NCI-H146 treated with DMSO at 0.1 percent for 48 hours (cell line): Measurements from ENCODE around the gene SPG7.

Experiments used
- DNase-seq: peaks from one replicate; lab custom pipeline; 2025; ENCODE audit not compliant: unreplicated experiment; lab: John Stamatoyannopoulos, UW

SPG7 gene

GRCh38 chr16:89511374-89511773, 3.2 kb downstream of the SPG7 start:
- no peak for DNase-seq

- DNase-seq = no peak
These were observed 4.2 kb downstream of the SPG7 start for GRCh38 chr16:89512453-89512852.

- DNase-seq = no peak
These were observed 8.9 kb downstream of the SPG7 start for GRCh38 chr16:89517128-89517527.

GRCh38 chr16:89519881-89520280, 11.7 kb downstream of the SPG7 start:
- DNase-seq = no peak

- DNase-seq = no peak
These were observed 14.1 kb downstream of the SPG7 start for GRCh38 chr16:89522287-89522686.

- no peak for DNase-seq
These were observed 15.6 kb downstream of the SPG7 start for GRCh38 chr16:89523680-89524344.

GRCh38 chr16:89525146-89525913, 17.1 kb downstream of the SPG7 start:
- no peak for DNase-seq

- no peak for DNase-seq
These were observed 20.9 kb downstream of the SPG7 start for GRCh38 chr16:89529097-89529496.

- DNase-seq = no peak
These were observed 22.5 kb downstream of the SPG7 start for GRCh38 chr16:89530401-89531381.

- DNase-seq = no peak
These were observed 23.8 kb downstream of the SPG7 start for GRCh38 chr16:89531821-89532526.

- no peak for DNase-seq
These were observed 26.1 kb downstream of the SPG7 start for GRCh38 chr16:89534252-89534756.

GRCh38 chr16:89536371-89536770, 28.2 kb downstream of the SPG7 start:
- DNase-seq = no peak

GRCh38 chr16:89536886-89537548, 28.8 kb downstream of the SPG7 start:
- DNase-seq = no peak

GRCh38 chr16:89537549-89537925, 29.3 kb downstream of the SPG7 start:
- DNase-seq = no peak

GRCh38 chr16:89538286-89538685, 30.1 kb downstream of the SPG7 start:
- DNase-seq = no peak

- no peak for DNase-seq
These were observed 32.4 kb downstream of the SPG7 start for GRCh38 chr16:89540557-89540956.

- no peak for DNase-seq
These were observed 33.6 kb downstream of the SPG7 start for GRCh38 chr16:89541792-89542191.

GRCh38 chr16:89544113-89544512, 35.9 kb downstream of the SPG7 start:
- DNase-seq = no peak

- DNase-seq = no peak
These were observed 36.5 kb downstream of the SPG7 start for GRCh38 chr16:89544713-89545043.
